GM23338 (cell line): ENCODE measurements around the gene COX6B1. TPM values are rescaled to one million over a fixed set of nuclear protein-coding genes. Genes with fewer than 3 reads are reported as not detected.

Experiments
- ATAC-seq: fragments of 200-7000 bp; cut with Tn5 transposase; 3 replicates; pipeline ENCODE4 v1.9.1; 2020
- DNase-seq: peaks from one replicate; pipeline ENCODE4 v3.0.0-alpha.2; 2015; ENCODE audit warnings: low spot score
- H2AFZ ChIP-seq: fragments of 200-600 bp; sonication (generic); 2 replicates; pipeline ENCODE4 v1.8.0; 2016; ENCODE audit warnings: antibody characterized with exemption, mild to moderate bottlenecking, moderate library complexity
- H3F3A ChIP-seq: fragments of 200-600 bp; sonication (generic); replicated peaks from 2 replicates; pipeline ENCODE4 v1.8.0; 2017; ENCODE audit warnings: antibody characterized with exemption, mixed run types, low read depth
- H3K27ac ChIP-seq: fragments of 200-600 bp; sonication (generic); 2 replicates; pipeline ENCODE4 v1.6.1; 2016; ENCODE audit warnings: low read depth
- H3K27me3 ChIP-seq: fragments of 200-600 bp; sonication (generic); 2 replicates; pipeline ENCODE4 v1.8.0; 2016; ENCODE audit warnings: mild to moderate bottlenecking, mixed run types, moderate library complexity; ENCODE audit not compliant: insufficient read depth
- H3K36me3 ChIP-seq: fragments of 200-600 bp; sonication (generic); 2 replicates; pipeline ENCODE4 v1.8.0; 2016; ENCODE audit warnings: mild to moderate bottlenecking; ENCODE audit not compliant: insufficient read depth
- H3K4me1 ChIP-seq: fragments of 200-600 bp; sonication (generic); 2 replicates; pipeline ENCODE4 v1.8.0; 2016; ENCODE audit warnings: mild to moderate bottlenecking, moderate library complexity; ENCODE audit not compliant: insufficient read depth
- H3K4me2 ChIP-seq: fragments of 200-600 bp; sonication (generic); 2 replicates; pipeline ENCODE4 v1.7.1; 2017; ENCODE audit warnings: mixed run types
- H3K4me3 ChIP-seq: fragments of 200-600 bp; sonication (generic); 2 replicates; pipeline ENCODE4 v1.6.1; 2016; ENCODE audit warnings: mixed run types
- H3K79me2 ChIP-seq: fragments of 200-600 bp; sonication (generic); replicated peaks from 2 replicates; pipeline ENCODE4 v1.8.0; 2017; ENCODE audit warnings: mild to moderate bottlenecking; ENCODE audit not compliant: insufficient read depth
- H3K9me2 ChIP-seq: fragments of 200-600 bp; sonication (generic); 2 replicates; pipeline ENCODE4 v1.8.0; 2017; ENCODE audit not compliant: insufficient read depth
- H4K20me1 ChIP-seq: fragments of 200-600 bp; sonication (generic); replicated peaks from 2 replicates; pipeline ENCODE4 v1.8.0; 2017; ENCODE audit warnings: mild to moderate bottlenecking; ENCODE audit not compliant: insufficient read depth
- H3K27ac Mint-ChIP-seq: 2 replicates; pipeline ENCODE4 v1.8.0; 2020; ENCODE audit warnings: inconsistent platforms, mild to moderate bottlenecking, moderate library complexity, mixed read lengths
- H3K27me3 Mint-ChIP-seq: 3 replicates; pipeline ENCODE4 v1.8.0; 2022; ENCODE audit warnings: low read depth, mild to moderate bottlenecking, moderate library complexity, mixed read lengths, inconsistent platforms; ENCODE audit not compliant: insufficient read depth, poor library complexity
- H3K36me3 Mint-ChIP-seq: 3 replicates; pipeline ENCODE4 v1.8.0; 2021; ENCODE audit warnings: low read depth, mild to moderate bottlenecking, inconsistent platforms, moderate library complexity, mixed read lengths
- H3K4me1 Mint-ChIP-seq: 3 replicates; pipeline ENCODE4 v1.8.0; 2020; ENCODE audit warnings: mild to moderate bottlenecking, inconsistent platforms, mixed read lengths
- H3K4me3 Mint-ChIP-seq: 3 replicates; pipeline ENCODE4 v1.8.0; 2021; ENCODE audit warnings: moderate library complexity, mild to moderate bottlenecking, inconsistent platforms, mixed read lengths
- H3K9me3 Mint-ChIP-seq: 3 replicates; pipeline ENCODE4 v1.8.0; 2020; ENCODE audit warnings: moderate library complexity, mild to moderate bottlenecking, inconsistent platforms, mixed read lengths
- CREB1 ChIP-seq: fragments of 250-450 bp; sonication (Bioruptor Pico); IDR thresholded peaks from 2 replicates; pipeline ENCODE4 v1.5.0; 2020; ENCODE audit warnings: low read depth, mild to moderate bottlenecking, moderate library complexity
- CTCF ChIP-seq, 2 experiments: fragments of 200-600 bp in 1 of 2; sonication (generic) in 1 of 2; conservative IDR thresholded peaks; 2 replicates each; pipeline versions ENCODE4 v1.5.1 to v1.6.1; 2016 to 2017; ENCODE audit warnings: antibody characterized with exemption in 2 of 2, low read depth in 2 of 2, mild to moderate bottlenecking in 2 of 2, moderate library complexity in 1 of 2
- ETS1 ChIP-seq: IDR thresholded peaks from 2 replicates; pipeline ENCODE4 v1.6.1; 2016; ENCODE audit warnings: antibody characterized with exemption
- EZH2 ChIP-seq: fragments of 200-600 bp; sonication (generic); IDR thresholded peaks from one replicate; pipeline ENCODE4 v1.8.0; 2017; ENCODE audit warnings: antibody characterized with exemption, mild to moderate bottlenecking, low read depth; ENCODE audit not compliant: unreplicated experiment
- EZH2phosphoT487 ChIP-seq: fragments of 200-600 bp; sonication (generic); IDR thresholded peaks from one replicate; pipeline ENCODE4 v1.8.1; 2018; ENCODE audit warnings: antibody characterized with exemption; ENCODE audit not compliant: unreplicated experiment
- JUNB ChIP-seq: IDR thresholded peaks from one replicate; pipeline ENCODE4 v1.6.1; 2016; ENCODE audit warnings: antibody characterized with exemption; ENCODE audit not compliant: unreplicated experiment
- NANOG ChIP-seq: IDR thresholded peaks from 2 replicates; pipeline ENCODE4 v1.6.1; 2016; ENCODE audit warnings: antibody characterized with exemption, borderline replicate concordance
- ZNF114 ChIP-seq: fragments of 250-450 bp; sonication (Bioruptor Pico); IDR thresholded peaks from 2 replicates; pipeline ENCODE4 v1.5.0; 2020; ENCODE audit warnings: mild to moderate bottlenecking, moderate library complexity
- ZNF331 ChIP-seq: fragments of 250-450 bp; sonication (Bioruptor Pico); IDR thresholded peaks from 2 replicates; pipeline ENCODE4 v1.5.0; 2020; ENCODE audit warnings: low read depth, mild to moderate bottlenecking, moderate library complexity
- ZNF462 ChIP-seq: fragments of 250-450 bp; sonication (Bioruptor Pico); IDR thresholded peaks from 2 replicates; pipeline ENCODE4 v1.5.0; 2020; ENCODE audit warnings: mild to moderate bottlenecking, moderate library complexity
- polyA plus RNA-seq: library from polyadenylated mRNA; unstranded; fragments of >200 nt; fragmentation: Nextera tagmentation; extraction: Ambion mirVana; gene quantifications from 2 replicates; pipeline ENCODE4 v1.2.1, GENCODE V29; 2016
- total RNA-seq: library from RNA; depleted of rRNA; stranded (reverse); fragments of >200 nt; shearing (Covaris generic); gene quantifications from 2 replicates; pipeline ENCODE4 v1.2.3, GENCODE V29; 2014

COX6B1 gene
- total and polyA plus RNA-seq, 2 experiments from 2014 or later: 564 to 1,532 TPM

GRCh38 chr19:35692010-35692409 is 43.9 kb downstream of the COX6B1 start:
- Histone ChIP-seq H3K27me3 (no peaks in the 10 kb centered on the region), H3K4me3 (no peak overlapping the region), H2AFZ (no peak overlapping the region), H3F3A (0 out of 2 replicates have a peak, but pooled peaks cover 2% of the 10 kb centered on the region), H3K36me3 (no peaks in the 10 kb centered on the region), H4K20me1 (no peaks in the 10 kb centered on the region), H3K27ac (no peak overlapping the region), H3K79me2 (no peaks in the 10 kb centered on the region), H3K9me2 (no peaks in the 10 kb centered on the region), H3K4me1 (no peaks in the 10 kb centered on the region; the same call in 1 of the 2 replicates), H3K4me2 (no peak overlapping the region)
- Mint-ChIP-seq H3K27ac (no peak overlapping the region), H3K27me3 (no peaks in the 10 kb centered on the region), H3K4me3 (no peak overlapping the region), H3K36me3 (no peaks in the 10 kb centered on the region), H3K9me3 (peaks cover 3% of the 10 kb centered on the region; the same call in 1 of the 3 replicates), H3K4me1 (peaks cover 5% of the 10 kb centered on the region; the same call in 2 of the 3 replicates)
- TF ChIP-seq CTCF (conservative IDR thresholded peaks at IDR 0.05; ENCODE audit: low read depth in 2 of 2): peak in 1 of 2 experiments; percentile 47; a peak in 2 of 4 replicates
- TF ChIP-seq EZH2phosphoT487: no peak
- ATAC-seq (no peak), DNase-seq (no peak)

GRCh38 chr19:35693422-35693821 is 45.3 kb downstream of the COX6B1 start:
- H3K4me1 ChIP-seq: no peaks in the 10 kb centered on the region; the same call in 1 of the 2 replicates
- no peak for DNase-seq
- H2AFZ ChIP-seq: peak overlapping the region; percentile 9; the same call in 1 of the 2 replicates
- peak; percentile 74 for ATAC-seq
- Mint-ChIP-seq H3K4me1 (peaks cover 5% of the 10 kb centered on the region; the same call in 2 of the 3 replicates), H3K4me3 (no peak overlapping the region), H3K9me3 (peaks cover 3% of the 10 kb centered on the region; the same call in 1 of the 3 replicates), H3K36me3 (no peaks in the 10 kb centered on the region), H3K27me3 (no peaks in the 10 kb centered on the region), H3K27ac (no peak overlapping the region)
- H3K9me2 ChIP-seq: no peaks in the 10 kb centered on the region
- H3K4me3 ChIP-seq: no peak overlapping the region
- no peaks in the 10 kb centered on the region for H3K27me3 ChIP-seq
- H4K20me1 ChIP-seq: no peaks in the 10 kb centered on the region
- no peaks in the 10 kb centered on the region for H3K79me2 ChIP-seq
- 0 out of 2 replicates have a peak, but pooled peaks cover 2% of the 10 kb centered on the region for H3F3A ChIP-seq
- no peak overlapping the region for H3K27ac ChIP-seq
- 0 out of 2 replicates have a peak overlapping the region, but pooled peaks have one; percentile 48 for H3K4me2 ChIP-seq
- no peaks in the 10 kb centered on the region for H3K36me3 ChIP-seq
- no peak for TF ChIP-seq ZNF462 (CRISPR knock-in tag)
- no peak for TF ChIP-seq ETS1
- no peak for TF ChIP-seq ZNF114 (CRISPR knock-in tag)
- TF ChIP-seq CTCF (conservative IDR thresholded peaks at IDR 0.05; ENCODE audit: low read depth in 2 of 2): no peak
- no peak for TF ChIP-seq ZNF331 (CRISPR knock-in tag)
- TF ChIP-seq JUNB: no peak
- no peak for TF ChIP-seq EZH2
- no peak for TF ChIP-seq NANOG
- no peak for TF ChIP-seq CREB1 (CRISPR knock-in tag)
